ENCODE data around the gene LRRN2. TPM values are rescaled to one million over a fixed set of nuclear protein-coding genes. Genes with fewer than 3 reads are reported as not detected.
"Not testable (repeated sequence)": the region's sequence is repeated elsewhere in the genome, so short reads cannot be mapped to it uniquely, and the experiment has no call there.

Gene LRRN2
- total and polyA plus RNA-seq, 9 of the 15 experiments (the other 6 are each of a cell fraction or from before 2014, with no cell fraction given) = 0.05 TPM; not detected in 8

GRCh38 chr1:204691328-204691730, 5.8 kb upstream of the LRRN2 start (continued):
- TF ChIP-seq DIDO1 (tag; IDR thresholded peaks at IDR 0.05; ENCODE audit: low read depth) (0 out of 2 replicates have a peak, but pooled peaks have one; percentile 37), NR4A1 (tag; IDR thresholded peaks at IDR 0.05) (0 out of 2 replicates have a peak, but pooled peaks have one; percentile 56), ZBTB11 (CRISPR knock-in tag; IDR thresholded peaks at IDR 0.05) (0 out of 6 replicates have a peak, but pooled peaks of 1 of the 3 experiments have one; percentile 28), LEF1 (IDR thresholded peaks at IDR 0.05) (peak; percentile 50; the same call in 1 of the 2 replicates), FOXJ2 (tag; IDR thresholded peaks at IDR 0.05) (peak; percentile 85; the same call in 1 of the 2 replicates), ZNF766 (CRISPR knock-in tag; conservative IDR thresholded peaks at IDR 0.05) (peak; percentile 74), ATF3 (IDR thresholded peaks at IDR 0.05) (peak; percentile 77; the same call in 1 of the 2 replicates), ATF3 (CRISPR knock-in tag; conservative IDR thresholded peaks at IDR 0.05) (0 out of 2 replicates have a peak, but pooled peaks have one; percentile 56), NFRKB (IDR thresholded peaks at IDR 0.05; ENCODE audit: low read depth) (peak; percentile 74), MNT (conservative IDR thresholded peaks at IDR 0.05) (peak; percentile 64 to 74; a peak in 3 of 4 replicates), ATF1 (tag; IDR thresholded peaks at IDR 0.05) (peak; percentile 55; the same call in 1 of the 2 replicates), TRIM24 (IDR thresholded peaks at IDR 0.05) (peak in 1 of 2 experiments; percentile 53; a peak in 2 of 4 replicates), ZNF121 (CRISPR knock-in tag; conservative IDR thresholded peaks at IDR 0.05) (peak; percentile 51; the same call in 1 of the 2 replicates), ATF7 (IDR thresholded peaks at IDR 0.05) (0 out of 2 replicates have a peak, but pooled peaks have one; percentile 24), NCOR1 (IDR thresholded peaks at IDR 0.05) (peak; percentile 44; the same call in 1 of the 2 replicates), CBFA2T3 (IDR thresholded peaks at IDR 0.05) (peak; percentile 37; the same call in 1 of the 2 replicates), HLTF (IDR thresholded peaks at IDR 0.05) (peak; percentile 75; the same call in 1 of the 2 replicates), FOXK2 (conservative IDR thresholded peaks at IDR 0.05 in 1 of 2, IDR thresholded peaks at IDR 0.05 in 1 of 2; ENCODE audit: low read depth in 2 of 2) (peak; percentile 95 to 96), DPF2 (IDR thresholded peaks at IDR 0.05) (peak; percentile 88), BCOR (IDR thresholded peaks at IDR 0.05) (peak; percentile 69), TFAP4 (CRISPR knock-in tag; IDR thresholded peaks at IDR 0.05; ENCODE audit: borderline replicate concordance) (0 out of 2 replicates have a peak, but pooled peaks have one; percentile 37), BACH1 (tag; IDR thresholded peaks at IDR 0.05) (peak; percentile 96)
- not testable (repeated sequence) for TF ChIP-seq NR4A1, ATF1 (CRISPR knock-in tag; IDR thresholded peaks at IDR 0.05)

All from K562 (cell line).